HEK293 (cell line): ENCODE measurements around the gene HS6ST3.

Experiments used
- CTCF ChIA-PET: fragments of 350-600 bp; formaldehyde crosslinking; extraction: SDS; loops from one replicate; lab custom pipeline; 2021; ENCODE audit warnings: antibody characterized with exemption; lab: Yijun Ruan, JAX
- POLR2A ChIA-PET: fragments of 300-600 bp; formaldehyde crosslinking; extraction: SDS; loops from one replicate; lab custom pipeline; 2020; ENCODE audit warnings: antibody characterized with exemption, inconsistent platforms; lab: Yijun Ruan, JAX
- H3K27ac ChIP-seq: fragments of 200-500 bp; sonication (Bioruptor generic); 2 replicates; pipeline ENCODE4 v1.5.1; 2014; ENCODE audit warnings: low read depth, low read length, control low read depth, inconsistent platforms; ENCODE audit errors: extremely low read depth
- H3K36me3 ChIP-seq, 2 experiments: fragments of 200-500 bp in 1 of 2; sonication (Bioruptor generic) in 1 of 2; 1 replicate in 1 of 2; 2 replicates in 1 of 2; pipeline ENCODE4 v1.5.1; 2014 to 2017; ENCODE audit warnings: inconsistent platforms in 2 of 2, low read length in 2 of 2; ENCODE audit not compliant: control insufficient read depth in 2 of 2, insufficient read depth in 1 of 2
- H3K4me1 ChIP-seq: fragments of 200-500 bp; sonication (Bioruptor generic); 2 replicates; pipeline ENCODE4 v1.5.1; 2014; ENCODE audit warnings: mild to moderate bottlenecking, low read length, inconsistent platforms; ENCODE audit not compliant: control insufficient read depth, insufficient read depth
- H3K4me3 ChIP-seq: 2 replicates; pipeline ENCODE4 v1.5.1; 2011; ENCODE audit warnings: low read depth, mild to moderate bottlenecking, control low read depth, low read length, moderate library complexity
- H3K9me3 ChIP-seq: fragments of 200-500 bp; sonication (Bioruptor generic); 2 replicates; pipeline ENCODE4 v1.5.1; 2014; ENCODE audit warnings: low read depth, low read length, inconsistent platforms; ENCODE audit not compliant: control insufficient read depth, insufficient read depth
- FEZF1 ChIP-seq: fragments of 450-650 bp; formaldehyde crosslinking; IDR thresholded peaks from 2 replicates; pipeline ENCODE4 v1.5.1; 2016; ENCODE audit warnings: missing biosample characterization, missing genetic modification characterization
- GLI2 ChIP-seq: fragments of 450-650 bp; formaldehyde crosslinking; IDR thresholded peaks from 2 replicates; pipeline ENCODE4; 2017; ENCODE audit warnings: missing biosample characterization, missing genetic modification characterization, low read depth, borderline replicate concordance
- HOXC10 ChIP-seq: sonication (generic); formaldehyde crosslinking; IDR thresholded peaks from 2 replicates; pipeline ENCODE4 v1.8.1; 2023; ENCODE audit warnings: mild to moderate bottlenecking, missing genetic modification reagents
- HOXD13 ChIP-seq: sonication (generic); formaldehyde crosslinking; IDR thresholded peaks from 2 replicates; pipeline ENCODE4 v1.8.0; 2022; ENCODE audit warnings: missing genetic modification reagents, borderline replicate concordance
- KLF8 ChIP-seq: fragments of 450-650 bp; formaldehyde crosslinking; IDR thresholded peaks from 2 replicates; pipeline ENCODE4 v1.5.1; 2016; ENCODE audit warnings: missing biosample characterization, missing genetic modification characterization
- OSR2 ChIP-seq: fragments of 450-650 bp; formaldehyde crosslinking; IDR thresholded peaks from 2 replicates; pipeline ENCODE4 v1.5.1; 2016; ENCODE audit warnings: missing biosample characterization, missing genetic modification characterization
- SCRT1 ChIP-seq: fragments of 450-650 bp; formaldehyde crosslinking; IDR thresholded peaks from 2 replicates; pipeline ENCODE4 v1.5.1; 2016; ENCODE audit warnings: missing biosample characterization, missing genetic modification characterization, borderline replicate concordance
- SP7 ChIP-seq: fragments of 450-650 bp; formaldehyde crosslinking; IDR thresholded peaks from 2 replicates; pipeline ENCODE4 v1.5.1; 2016; ENCODE audit warnings: missing biosample characterization, missing genetic modification characterization
- TCF7L2 ChIP-seq: IDR thresholded peaks from 2 replicates; pipeline ENCODE4 v1.6.1; 2011; ENCODE audit warnings: low read depth, mild to moderate bottlenecking, inconsistent platforms, low read length, moderate library complexity, borderline replicate concordance
- ZEB2 ChIP-seq: fragments of 450-650 bp; formaldehyde crosslinking; IDR thresholded peaks from 2 replicates; pipeline ENCODE4 v1.5.1; 2016; ENCODE audit warnings: missing biosample characterization, missing genetic modification characterization
- ZNF114 ChIP-seq: fragments of 450-650 bp; formaldehyde crosslinking; IDR thresholded peaks from 2 replicates; pipeline ENCODE4 v1.5.0; 2017; ENCODE audit warnings: missing biosample characterization, missing genetic modification characterization
- ZNF202 ChIP-seq: fragments of 450-650 bp; formaldehyde crosslinking; IDR thresholded peaks from 2 replicates; pipeline ENCODE4 v1.5.1; 2016; ENCODE audit warnings: missing biosample characterization, missing genetic modification characterization, borderline replicate concordance
- ZNF211 ChIP-seq: fragments of 450-650 bp; formaldehyde crosslinking; IDR thresholded peaks from 2 replicates; pipeline ENCODE4 v1.5.1; 2016; ENCODE audit warnings: low read depth, missing biosample characterization, missing genetic modification characterization
- ZNF335 ChIP-seq: fragments of 450-650 bp; formaldehyde crosslinking; conservative IDR thresholded peaks from 2 replicates; pipeline ENCODE4 v1.5.1; 2016; ENCODE audit warnings: missing biosample characterization, missing genetic modification characterization
- ZNF416 ChIP-seq: fragments of 450-650 bp; formaldehyde crosslinking; IDR thresholded peaks from 2 replicates; pipeline ENCODE4 v1.5.1; 2016; ENCODE audit warnings: missing biosample characterization, missing genetic modification characterization
- ZNF510 ChIP-seq: fragments of 450-650 bp; formaldehyde crosslinking; IDR thresholded peaks from 2 replicates; pipeline ENCODE4 v1.5.1; 2018; ENCODE audit warnings: mild to moderate bottlenecking, missing genetic modification characterization, missing biosample characterization; ENCODE audit not compliant: insufficient replicate concordance
- ZNF701 ChIP-seq: fragments of 450-650 bp; formaldehyde crosslinking; IDR thresholded peaks from 2 replicates; pipeline ENCODE4 v1.5.1; 2016; ENCODE audit warnings: missing biosample characterization, missing genetic modification characterization
- ZNF747 ChIP-seq: fragments of 450-650 bp; formaldehyde crosslinking; IDR thresholded peaks from 2 replicates; pipeline ENCODE4 v1.5.1; 2016; ENCODE audit warnings: missing biosample characterization, missing genetic modification characterization
- ZNF777 ChIP-seq: fragments of 450-650 bp; formaldehyde crosslinking; IDR thresholded peaks from 2 replicates; pipeline ENCODE4 v1.5.1; 2017; ENCODE audit warnings: missing biosample characterization, missing genetic modification characterization, borderline replicate concordance
- ZNF843 ChIP-seq: fragments of 450-650 bp; formaldehyde crosslinking; IDR thresholded peaks from 2 replicates; pipeline ENCODE4 v1.5.1; 2016; ENCODE audit warnings: missing biosample characterization, missing genetic modification characterization
- ZSCAN23 ChIP-seq: fragments of 450-650 bp; formaldehyde crosslinking; IDR thresholded peaks from 2 replicates; pipeline ENCODE4 v1.5.1; 2016; ENCODE audit warnings: missing biosample characterization, missing genetic modification characterization
- ZSCAN30 ChIP-seq: fragments of 450-650 bp; IDR thresholded peaks from 2 replicates; pipeline ENCODE4 v1.5.1; 2018; ENCODE audit warnings: missing biosample characterization, mild to moderate bottlenecking, missing genetic modification characterization, moderate library complexity
- ZSCAN4 ChIP-seq: fragments of 450-650 bp; formaldehyde crosslinking; IDR thresholded peaks from 2 replicates; pipeline ENCODE4 v1.5.1; 2017; ENCODE audit warnings: missing biosample characterization, missing genetic modification characterization
- TF ChIP-seq, protein P1 (sequence below): fragments of 450-650 bp; IDR thresholded peaks from 2 replicates; pipeline ENCODE4 v1.5.1; 2018; ENCODE audit warnings: missing biosample characterization, missing genetic modification characterization
- TF ChIP-seq, protein P2 (sequence below): fragments of 450-650 bp; formaldehyde crosslinking; IDR thresholded peaks from 2 replicates; pipeline ENCODE4; 2016; ENCODE audit warnings: missing biosample characterization, missing genetic modification characterization
- TF ChIP-seq, protein P3 (sequence below): fragments of 450-650 bp; formaldehyde crosslinking; IDR thresholded peaks from 2 replicates; pipeline ENCODE4 v1.5.1; 2016; ENCODE audit warnings: missing biosample characterization, missing genetic modification characterization
- TF ChIP-seq, protein P4 (sequence below): fragments of 450-650 bp; formaldehyde crosslinking; IDR thresholded peaks from 2 replicates; pipeline ENCODE4 v1.5.1; 2017; ENCODE audit warnings: missing biosample characterization, missing genetic modification characterization

HS6ST3 gene

DNA sequence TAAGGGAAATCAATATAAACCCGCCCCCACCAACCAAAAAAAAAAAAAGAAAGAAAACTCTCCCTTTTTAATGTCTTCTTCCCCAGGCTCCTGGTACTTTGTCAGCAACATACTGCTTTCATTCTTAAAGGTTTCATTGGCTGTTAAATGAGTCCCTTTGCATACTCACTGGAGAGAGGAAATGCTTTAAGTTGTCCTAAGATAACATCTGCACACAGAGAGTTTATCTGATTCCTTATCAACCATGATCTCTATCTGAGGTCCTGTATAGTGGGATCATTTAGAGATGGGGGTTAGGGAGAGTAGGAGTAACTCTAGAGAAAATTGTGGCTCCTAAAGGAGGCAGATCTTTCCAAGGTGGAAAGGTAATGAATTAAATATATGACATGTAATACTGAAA is 747.9 kb downstream of the HS6ST3 start:
- no peak overlapping the region for H3K27ac ChIP-seq
- ChIA-PET POLR2A (no interaction called here), CTCF (interaction anchor here (0.9 kb wide), 1 partner anchor 120 kb away, joined by 3 read pairs; no protein-coding TSS in a partner anchor)
- no peak overlapping the region for H3K4me3 ChIP-seq
- H3K4me1 ChIP-seq: no peaks in the 10 kb centered on the region
- no peaks in the 10 kb centered on the region for H3K36me3 ChIP-seq
- TF ChIP-seq HOXD13 (CRISPR knock-in tag) (no peak), ZNF701 (tag by site-specific recombination) (no peak), ZSCAN30 (tag by site-specific recombination) (no peak), SCRT1 (tag by site-specific recombination) (no peak), ZSCAN23 (tag by site-specific recombination) (no peak), HOXC10 (CRISPR knock-in tag) (no peak), ZNF416 (tag by site-specific recombination) (no peak), ZNF211 (no peak), ZSCAN4 (tag by site-specific recombination) (no peak), KLF8 (tag by site-specific recombination) (no peak), ZNF202 (tag by site-specific recombination) (no peak), ZNF510 (tag by site-specific recombination) (no peak)
- TF ChIP-seq, protein P1, sequence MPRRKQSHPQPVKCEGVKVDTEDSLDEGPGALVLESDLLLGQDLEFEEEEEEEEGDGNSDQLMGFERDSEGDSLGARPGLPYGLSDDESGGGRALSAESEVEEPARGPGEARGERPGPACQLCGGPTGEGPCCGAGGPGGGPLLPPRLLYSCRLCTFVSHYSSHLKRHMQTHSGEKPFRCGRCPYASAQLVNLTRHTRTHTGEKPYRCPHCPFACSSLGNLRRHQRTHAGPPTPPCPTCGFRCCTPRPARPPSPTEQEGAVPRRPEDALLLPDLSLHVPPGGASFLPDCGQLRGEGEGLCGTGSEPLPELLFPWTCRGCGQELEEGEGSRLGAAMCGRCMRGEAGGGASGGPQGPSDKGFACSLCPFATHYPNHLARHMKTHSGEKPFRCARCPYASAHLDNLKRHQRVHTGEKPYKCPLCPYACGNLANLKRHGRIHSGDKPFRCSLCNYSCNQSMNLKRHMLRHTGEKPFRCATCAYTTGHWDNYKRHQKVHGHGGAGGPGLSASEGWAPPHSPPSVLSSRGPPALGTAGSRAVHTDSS (tag by site-specific recombination): no peak
- TF ChIP-seq, protein P2, sequence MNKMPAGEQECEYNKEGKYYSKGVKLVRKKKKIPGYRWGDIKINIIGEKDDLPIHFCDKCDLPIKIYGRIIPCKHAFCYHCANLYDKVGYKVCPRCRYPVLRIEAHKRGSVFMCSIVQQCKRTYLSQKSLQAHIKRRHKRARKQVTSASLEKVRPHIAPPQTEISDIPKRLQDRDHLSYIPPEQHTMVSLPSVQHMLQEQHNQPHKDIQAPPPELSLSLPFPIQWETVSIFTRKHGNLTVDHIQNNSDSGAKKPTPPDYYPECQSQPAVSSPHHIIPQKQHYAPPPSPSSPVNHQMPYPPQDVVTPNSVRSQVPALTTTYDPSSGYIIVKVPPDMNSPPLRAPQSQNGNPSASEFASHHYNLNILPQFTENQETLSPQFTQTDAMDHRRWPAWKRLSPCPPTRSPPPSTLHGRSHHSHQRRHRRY (tag by site-specific recombination): no peak
- H3K9me3 ChIP-seq: no peaks in the 10 kb centered on the region

GRCh38 chr13:96844195-96844594 is 754.3 kb downstream of the HS6ST3 start:
- H3K36me3 ChIP-seq: no peaks in the 10 kb centered on the region
- H3K4me1 ChIP-seq: peaks cover 9% of the 10 kb centered on the region; the same call in 1 of the 2 replicates
- 0 out of 2 replicates have a peak, but pooled peaks have one; percentile 11 for TF ChIP-seq OSR2
- no peak for TF ChIP-seq ZNF777 (tag by site-specific recombination)
- TF ChIP-seq GLI2 (tag by site-specific recombination): 0 out of 2 replicates have a peak, but pooled peaks have one; percentile 18
- TF ChIP-seq ZNF114 (tag by site-specific recombination): no peak
- TF ChIP-seq, protein P3, sequence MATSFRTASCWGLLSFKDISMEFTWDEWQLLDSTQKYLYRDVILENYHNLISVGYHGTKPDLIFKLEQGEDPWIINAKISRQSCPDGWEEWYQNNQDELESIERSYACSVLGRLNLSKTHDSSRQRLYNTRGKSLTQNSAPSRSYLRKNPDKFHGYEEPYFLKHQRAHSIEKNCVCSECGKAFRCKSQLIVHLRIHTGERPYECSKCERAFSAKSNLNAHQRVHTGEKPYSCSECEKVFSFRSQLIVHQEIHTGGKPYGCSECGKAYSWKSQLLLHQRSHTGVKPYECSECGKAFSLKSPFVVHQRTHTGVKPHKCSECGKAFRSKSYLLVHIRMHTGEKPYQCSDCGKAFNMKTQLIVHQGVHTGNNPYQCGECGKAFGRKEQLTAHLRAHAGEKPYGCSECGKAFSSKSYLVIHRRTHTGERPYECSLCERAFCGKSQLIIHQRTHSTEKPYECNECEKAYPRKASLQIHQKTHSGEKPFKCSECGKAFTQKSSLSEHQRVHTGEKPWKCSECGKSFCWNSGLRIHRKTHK (tag by site-specific recombination): no peak
- TF ChIP-seq SP7: no peak
- no peak for TF ChIP-seq ZNF747 (tag by site-specific recombination)
- TF ChIP-seq FEZF1 (tag by site-specific recombination): peak; percentile 58
- peak; percentile 91 for TF ChIP-seq TCF7L2
- TF ChIP-seq ZNF335: no peak
- TF ChIP-seq, protein P4, sequence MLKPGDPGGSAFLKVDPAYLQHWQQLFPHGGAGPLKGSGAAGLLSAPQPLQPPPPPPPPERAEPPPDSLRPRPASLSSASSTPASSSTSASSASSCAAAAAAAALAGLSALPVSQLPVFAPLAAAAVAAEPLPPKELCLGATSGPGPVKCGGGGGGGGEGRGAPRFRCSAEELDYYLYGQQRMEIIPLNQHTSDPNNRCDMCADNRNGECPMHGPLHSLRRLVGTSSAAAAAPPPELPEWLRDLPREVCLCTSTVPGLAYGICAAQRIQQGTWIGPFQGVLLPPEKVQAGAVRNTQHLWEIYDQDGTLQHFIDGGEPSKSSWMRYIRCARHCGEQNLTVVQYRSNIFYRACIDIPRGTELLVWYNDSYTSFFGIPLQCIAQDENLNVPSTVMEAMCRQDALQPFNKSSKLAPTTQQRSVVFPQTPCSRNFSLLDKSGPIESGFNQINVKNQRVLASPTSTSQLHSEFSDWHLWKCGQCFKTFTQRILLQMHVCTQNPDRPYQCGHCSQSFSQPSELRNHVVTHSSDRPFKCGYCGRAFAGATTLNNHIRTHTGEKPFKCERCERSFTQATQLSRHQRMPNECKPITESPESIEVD (tag by site-specific recombination): peak; percentile 63
- no peak for TF ChIP-seq ZEB2 (tag by site-specific recombination)
- TF ChIP-seq ZNF843 (tag by site-specific recombination): peak; percentile 65; the same call in 1 of the 2 replicates
- H3K4me3 ChIP-seq: no peak overlapping the region
- ChIA-PET POLR2A (no interaction called here), CTCF (no interaction called here)
- no peak overlapping the region for H3K27ac ChIP-seq
- no peaks in the 10 kb centered on the region for H3K9me3 ChIP-seq
